H1 (cell line): Measurements from ENCODE around the gene NTS. TPM values are rescaled to one million over a fixed set of nuclear protein-coding genes. Genes with fewer than 3 reads are reported as not detected.

Experiments
- CTCF ChIA-PET: fragments of 300-600 bp; sonication (Branson Sonifier 250); formaldehyde crosslinking; loops from one replicate; lab custom pipeline; 2021; ENCODE audit not compliant: partially characterized antibody; lab: Charles Lee
- POLR2A ChIA-PET: fragments of 300-600 bp; sonication (Branson Sonifier 250); formaldehyde crosslinking; loops from one replicate; lab custom pipeline; 2021; ENCODE audit warnings: inconsistent platforms; ENCODE audit not compliant: partially characterized antibody; lab: Charles Lee
- DNase-seq, 2 experiments: peaks; one replicate each; pipeline versions ENCODE4 v3.0.0 to v3.0.0-alpha.2; 2010 to 2022; ENCODE audit warnings: low spot score in 2 of 2, low read depth in 1 of 2, mixed read lengths in 1 of 2
- FAIRE-seq: peaks from 2 replicates; lab custom pipeline; 2011; peaks lifted over from hg19 to GRCh38; lab: Jason Lieb, UNC
- H2AFZ ChIP-seq: 2 replicates; pipeline ENCODE4 v1.8.1; 2012; ENCODE audit warnings: low read length, inconsistent platforms
- H2AK5ac ChIP-seq: 2 replicates; pipeline ENCODE4 v1.6.1; 2013; ENCODE audit warnings: low read depth, low read length
- H2BK120ac ChIP-seq: replicated peaks from 2 replicates; pipeline ENCODE3; 2013; ENCODE audit warnings: low read depth, low read length, inconsistent platforms
- H2BK12ac ChIP-seq: 2 replicates; pipeline ENCODE4 v1.6.1; 2013; ENCODE audit warnings: low read depth, low read length
- H2BK15ac ChIP-seq: 2 replicates; pipeline ENCODE4 v1.6.1; 2013; ENCODE audit warnings: low read length
- H2BK20ac ChIP-seq: 2 replicates; pipeline ENCODE4 v1.6.1; 2013; ENCODE audit warnings: low read length
- H2BK5ac ChIP-seq: 2 replicates; pipeline ENCODE4 v1.6.1; 2013; ENCODE audit warnings: low read depth, low read length
- H3K14ac ChIP-seq: 2 replicates; pipeline ENCODE4 v1.6.1; 2013; ENCODE audit warnings: inconsistent platforms; ENCODE audit not compliant: insufficient read length
- H3K18ac ChIP-seq: 2 replicates; pipeline ENCODE4 v1.6.1; 2013; ENCODE audit warnings: low read length; ENCODE audit errors: extremely low read depth
- H3K23ac ChIP-seq: 2 replicates; pipeline ENCODE4 v1.6.1; 2013; ENCODE audit warnings: inconsistent platforms; ENCODE audit not compliant: insufficient read length
- H3K23me2 ChIP-seq: 2 replicates; pipeline ENCODE4 v1.6.1; 2013; ENCODE audit warnings: low read depth, low read length
- H3K27ac ChIP-seq: 2 replicates; pipeline ENCODE4 v1.6.1; 2011; ENCODE audit warnings: low read depth, low read length, inconsistent platforms
- H3K27me3 ChIP-seq, 4 experiments: replicated peaks in 1 of 4; 1 replicate in 1 of 4; 2 replicates in 3 of 4; pipeline versions ENCODE4 v1.6.1 to v1.8.1; 2011 to 2013; ENCODE audit warnings: low read length in 3 of 4, mild to moderate bottlenecking in 3 of 4, inconsistent platforms in 2 of 4, mixed read lengths in 2 of 4, moderate library complexity in 1 of 4; ENCODE audit not compliant: control insufficient read depth in 3 of 4, insufficient read depth in 3 of 4; ENCODE audit errors: extremely low read depth in 1 of 4
- H3K36me3 ChIP-seq, 4 experiments: 2 replicates each; pipeline versions ENCODE4 v1.6.1 to v1.8.1; 2011 to 2013; ENCODE audit warnings: mild to moderate bottlenecking in 4 of 4, low read length in 3 of 4, moderate library complexity in 2 of 4, control low read depth in 1 of 4, inconsistent platforms in 1 of 4; ENCODE audit not compliant: insufficient read depth in 4 of 4, control insufficient read depth in 2 of 4
- H3K4ac ChIP-seq: replicated peaks from 2 replicates; pipeline ENCODE3; 2013; ENCODE audit warnings: low read length, low read depth, mixed read lengths, inconsistent platforms; ENCODE audit not compliant: insufficient read length
- H3K4me1 ChIP-seq, 4 experiments: replicated peaks in 1 of 4; 1 replicate in 1 of 4; 2 replicates in 3 of 4; pipeline versions ENCODE4 v1.6.1 to v1.8.1; 2011 to 2013; ENCODE audit warnings: low read length in 3 of 4, inconsistent platforms in 2 of 4, mixed read lengths in 1 of 4; ENCODE audit not compliant: insufficient read depth in 4 of 4, control insufficient read depth in 3 of 4
- H3K4me2 ChIP-seq, 2 experiments: 2 replicates each; pipeline versions ENCODE4 v1.6.1 to v1.8.1; 2011 to 2013; ENCODE audit warnings: low read depth in 2 of 2, low read length in 2 of 2, control low read depth in 1 of 2, inconsistent platforms in 1 of 2, mild to moderate bottlenecking in 1 of 2; ENCODE audit not compliant: insufficient read depth in 1 of 2
- H3K4me3 ChIP-seq, 4 experiments: fragments of 200-600, 300-600 bp in 1 of 4; sonication (generic), shearing (Covaris generic), sonication (Bioruptor Twin) in 1 of 4; 2 replicates each; pipeline versions ENCODE4 v1.5.1 to v1.8.1; 2011 to 2016; ENCODE audit warnings: low read length in 4 of 4, low read depth in 3 of 4, control low read depth in 2 of 4, inconsistent platforms in 2 of 4, mild to moderate bottlenecking in 2 of 4, mixed read lengths in 1 of 4, moderate library complexity in 1 of 4; ENCODE audit not compliant: insufficient read depth in 2 of 4; ENCODE audit errors: extremely low read depth in 1 of 4
- H3K56ac ChIP-seq: replicated peaks from 2 replicates; pipeline ENCODE3; 2013; ENCODE audit warnings: low read depth, mild to moderate bottlenecking, mixed read lengths, low read length, inconsistent platforms; ENCODE audit not compliant: insufficient read length
- H3K79me1 ChIP-seq: 2 replicates; pipeline ENCODE4 v1.6.1; 2013; ENCODE audit warnings: low read depth, low read length, control low read depth
- H3K79me2 ChIP-seq, 2 experiments: 2 replicates each; pipeline versions ENCODE4 v1.6.1 to v1.8.1; 2012 to 2013; ENCODE audit warnings: low read length in 2 of 2, mild to moderate bottlenecking in 2 of 2, inconsistent platforms in 1 of 2; ENCODE audit not compliant: insufficient read depth in 2 of 2, control insufficient read depth in 1 of 2
- H3K9ac ChIP-seq, 4 experiments: replicated peaks in 1 of 4; 1 replicate in 1 of 4; 2 replicates in 3 of 4; pipeline versions ENCODE4 v1.6.1 to v1.8.1; 2011 to 2013; ENCODE audit warnings: low read depth in 3 of 4, low read length in 3 of 4, control low read depth in 2 of 4, mild to moderate bottlenecking in 2 of 4, moderate library complexity in 2 of 4, inconsistent platforms in 1 of 4; ENCODE audit errors: extremely low read depth in 1 of 4
- H3K9me3 ChIP-seq, 2 experiments: 2 replicates each; pipeline versions ENCODE4 v1.6.1 to v1.8.1; 2012 to 2013; ENCODE audit warnings: mild to moderate bottlenecking in 2 of 2, moderate library complexity in 2 of 2, control low read depth in 1 of 2, inconsistent platforms in 1 of 2, low read depth in 1 of 2, low read length in 1 of 2, mixed read lengths in 1 of 2; ENCODE audit not compliant: insufficient read depth in 2 of 2
- H4K20me1 ChIP-seq, 2 experiments: replicated peaks in 1 of 2; 2 replicates each; pipeline versions ENCODE3 to v1.8.1; 2011 to 2013; ENCODE audit warnings: inconsistent platforms in 2 of 2, low read length in 2 of 2, mild to moderate bottlenecking in 1 of 2; ENCODE audit not compliant: insufficient read depth in 2 of 2, control insufficient read depth in 1 of 2
- H4K5ac ChIP-seq: 2 replicates; pipeline ENCODE4 v1.6.1; 2013; ENCODE audit warnings: low read length, low read depth, mixed read lengths, inconsistent platforms; ENCODE audit not compliant: insufficient read length
- H4K8ac ChIP-seq: 2 replicates; pipeline ENCODE4 v1.8.0; 2013; ENCODE audit warnings: mild to moderate bottlenecking, moderate library complexity, low read length, inconsistent platforms; ENCODE audit not compliant: insufficient read depth; ENCODE audit errors: extremely low read depth
- H4K91ac ChIP-seq: replicated peaks from 2 replicates; pipeline ENCODE3; 2013; ENCODE audit warnings: low read length, mixed read lengths, inconsistent platforms; ENCODE audit not compliant: insufficient read length
- KDM4A ChIP-seq: IDR thresholded peaks from one replicate; pipeline ENCODE4 v1.7.1; 2012; ENCODE audit warnings: low read depth, mild to moderate bottlenecking, moderate library complexity, low read length, inconsistent platforms; ENCODE audit not compliant: severe bottlenecking
- TAF7 ChIP-seq: optimal IDR thresholded peaks from 2 replicates; pipeline ENCODE3; 2011; ENCODE audit warnings: low read depth, mild to moderate bottlenecking, inconsistent platforms, low read length, moderate library complexity, borderline replicate concordance
- polyA plus RNA-seq, 7 experiments: library from polyadenylated mRNA; depleted of rRNA in 3 of 7; stranded (reverse) in 5 of 7; unstranded in 2 of 7; fragments of >200 nt in 5 of 7; fragments of 200-250 nt in 2 of 7; gene quantifications; 1 replicate in 5 of 7; 2 replicates in 1 of 7; 4 replicates in 1 of 7; pipeline versions ENCODE4 v1.2.1 to v1.2.3, GENCODE V29; 2011 to 2013; ENCODE audit warnings: missing spikeins in 2 of 7, mixed read lengths in 2 of 7
- total RNA-seq: library from RNA; stranded (reverse); fragmentation: NEBNext Ultra II Directional; extraction: Animal tissue kit (Norgen Biotek cat#: 25700); gene quantifications from 2 replicates; pipeline ENCODE4 v1.2.1, GENCODE V29; 2021

The NTS gene
- total and polyA plus RNA-seq, 2 of the 8 experiments (the other 6 are each of a cell fraction or from before 2014, with no cell fraction given): 17.0 to 36.6 TPM

DNA sequence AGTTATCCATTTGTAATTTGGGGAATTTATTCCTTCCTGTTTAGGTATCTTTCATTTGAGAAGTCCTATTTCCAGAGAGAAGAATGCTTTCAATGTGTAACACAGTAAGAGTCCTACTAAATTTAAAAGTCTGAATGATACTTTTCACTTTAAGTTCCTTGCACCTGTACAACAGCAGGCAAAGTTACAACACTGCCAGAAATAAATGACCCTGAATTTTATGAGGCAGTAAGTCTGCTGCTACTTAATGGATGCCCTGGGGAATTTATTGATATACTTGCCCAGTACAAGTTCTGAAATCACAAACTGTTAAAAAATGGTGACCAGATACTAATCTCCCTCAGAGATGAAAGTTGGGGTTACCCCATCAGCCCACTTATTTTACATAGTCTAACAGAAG, 53.1 kb downstream of the NTS start:
- no peak overlapping the region for H2BK15ac ChIP-seq

More for the DNA sequence above, 53.1 kb downstream of the NTS start:
- Histone ChIP-seq H2BK20ac (no peak overlapping the region), H3K23ac (no peak overlapping the region), H2BK5ac (no peak overlapping the region), H4K8ac (no peak overlapping the region), H3K4me3 (no peak overlapping the region)
- no peak for TF ChIP-seq KDM4A
- TF ChIP-seq TAF7: no peak
- TF ChIP-seq, all 59 proteins: peak for 0
- H2BK120ac ChIP-seq: no peak overlapping the region
- no peak for FAIRE-seq
- H3K27me3 ChIP-seq: no peaks in the 10 kb centered on the region
- no peak overlapping the region for H4K91ac ChIP-seq
- H3K4ac ChIP-seq: no peak overlapping the region
- no peaks in the 10 kb centered on the region for H3K79me1 ChIP-seq
- no peak overlapping the region for H3K27ac ChIP-seq
- no peak overlapping the region for H2BK12ac ChIP-seq
- no peaks in the 10 kb centered on the region for H3K79me2 ChIP-seq
- DNase-seq: no peak
- H4K20me1 ChIP-seq: no peaks in the 10 kb centered on the region
- H3K4me2 ChIP-seq: no peak overlapping the region
- no peak overlapping the region for H2AFZ ChIP-seq
- no peak overlapping the region for H3K9ac ChIP-seq
- H3K23me2 ChIP-seq: no peaks in the 10 kb centered on the region
- ChIA-PET CTCF (interaction anchor here (4.8 kb wide), 1 partner anchor 23 kb away, joined by 130 read pairs; no protein-coding TSS in a partner anchor), POLR2A (no interaction called here)
- H2AK5ac ChIP-seq: no peak overlapping the region
- no peak overlapping the region for H3K18ac ChIP-seq
- H4K5ac ChIP-seq: no peak overlapping the region
- H3K56ac ChIP-seq: no peak overlapping the region
- H3K4me1 ChIP-seq: peaks cover 0 to 4% (median 1%) of the 10 kb centered on the region in 4 experiments; a peak in 2 of 7 replicates
- H3K14ac ChIP-seq: no peak overlapping the region
- no peaks in the 10 kb centered on the region; a peak in 2 of 8 replicates for H3K36me3 ChIP-seq
- H3K9me3 ChIP-seq: no peaks in the 10 kb centered on the region; a peak in 1 of 4 replicates

Other genes with a start within 250 kb of the NTS start
- gene RASSF9, start 37.9 kb upstream of the NTS start, total RNA-seq: 0.25 and 0.39 TPM in 2 replicates
- 0.02 and 0.06 TPM in 2 replicates for gene RASSF9, start 37.9 kb upstream of the NTS start, polyA plus RNA-seq (2011; rRNA removed)